PC-9 (cell line): ENCODE data around the gene SMAD6. TPM values are rescaled to one million over a fixed set of nuclear protein-coding genes. Genes with fewer than 3 reads are reported as not detected.
A peak's percentile ranks its signal among the peaks of the same experiment; 100 is the strongest.

Source experiments
- BruUV-seq: library from RNA; stranded (reverse); fragments of 400-500 nt; replicated peaks from 2 replicates; lab custom pipeline; 2021; lab: Mats Ljungman, UMichigan
- CTCF ChIA-PET: fragments of 300-600 bp; sonication (Branson Sonifier 250); formaldehyde crosslinking; loops from one replicate; lab custom pipeline; 2022; ENCODE audit warnings: antibody characterized with exemption; lab: Charles Lee
- POLR2A ChIA-PET: fragments of 300-600 bp; sonication (Branson Sonifier 250); formaldehyde crosslinking; loops from one replicate; lab custom pipeline; 2022; ENCODE audit warnings: antibody characterized with exemption; ENCODE audit not compliant: unreplicated experiment; lab: Charles Lee
- DNase-seq, 2 experiments: peaks; one replicate each; pipeline versions ENCODE4 v3.0.0 to v3.0.0-alpha.2; 2015 to 2022; ENCODE audit warnings: mixed read lengths in 1 of 2
- H2AFZ ChIP-seq: fragments of 200-600 bp; sonication (generic); 2 replicates; pipeline ENCODE4 v1.8.1; 2017; ENCODE audit warnings: antibody characterized with exemption
- H3F3A ChIP-seq: fragments of 200-600 bp; sonication (generic); 2 replicates; pipeline ENCODE4 v1.8.1; 2017; ENCODE audit warnings: antibody characterized with exemption, mild to moderate bottlenecking, low read depth; ENCODE audit not compliant: insufficient read depth
- H3K27ac ChIP-seq: fragments of 200-600 bp; sonication (generic); 2 replicates; pipeline ENCODE4 v1.6.1; 2016; ENCODE audit warnings: mixed run types
- H3K27me3 ChIP-seq: fragments of 200-600 bp; sonication (generic); 2 replicates; pipeline ENCODE4 v1.6.1; 2016; ENCODE audit warnings: low read depth, mixed run types; ENCODE audit not compliant: insufficient read depth
- H3K36me3 ChIP-seq: fragments of 200-600 bp; sonication (generic); 2 replicates; pipeline ENCODE4 v1.6.1; 2016; ENCODE audit warnings: low read depth, mixed run types
- H3K4me1 ChIP-seq: fragments of 200-600 bp; sonication (generic); replicated peaks from 2 replicates; pipeline ENCODE4 v1.6.1; 2016; ENCODE audit warnings: mixed run types; ENCODE audit not compliant: insufficient read depth
- H3K4me2 ChIP-seq: fragments of 200-600 bp; sonication (generic); 2 replicates; pipeline ENCODE4 v1.6.1; 2017; ENCODE audit warnings: mixed run types
- H3K4me3 ChIP-seq: fragments of 200-600 bp; sonication (generic); 2 replicates; pipeline ENCODE4 v1.6.1; 2016; ENCODE audit warnings: mixed run types
- H3K79me2 ChIP-seq: fragments of 200-600 bp; sonication (generic); 2 replicates; pipeline ENCODE4 v1.6.1; 2017; ENCODE audit warnings: low read depth, mixed run types
- H3K9me2 ChIP-seq: fragments of 200-600 bp; sonication (generic); 2 replicates; pipeline ENCODE4 v1.8.1; 2017; ENCODE audit warnings: mild to moderate bottlenecking; ENCODE audit not compliant: insufficient read depth
- H3K9me3 ChIP-seq: fragments of 200-600 bp; sonication (generic); 2 replicates; pipeline ENCODE4 v1.8.1; 2016; ENCODE audit warnings: low read depth; ENCODE audit not compliant: insufficient read depth
- H4K20me1 ChIP-seq: fragments of 200-600 bp; sonication (generic); 2 replicates; pipeline ENCODE4 v1.8.1; 2017; ENCODE audit not compliant: insufficient read depth
- EZH2 ChIP-seq: fragments of 200-600 bp; sonication (generic); IDR thresholded peaks from 2 replicates; pipeline ENCODE4 v1.8.0; 2017; ENCODE audit warnings: antibody characterized with exemption, low read depth
- intact Hi-C: fragments of 100-400 bp; cut with micrococcal nuclease; formaldehyde crosslinking; loops from one replicate; pipeline ENCODE4 v1.10.0; 2022; ENCODE audit not compliant: unreplicated experiment
- total RNA-seq: library from RNA; stranded (reverse); gene quantifications from 2 replicates; pipeline ENCODE4 v1.2.3, GENCODE V29; 2021
- TF ChIP-seq, protein P1 (sequence below): fragments of 200-600 bp; sonication (generic); conservative IDR thresholded peaks from 2 replicates; pipeline ENCODE4 v1.6.1; 2017; ENCODE audit warnings: mixed run types, antibody characterized with exemption, mild to moderate bottlenecking, moderate library complexity

Gene SMAD6
- total RNA-seq, 1 experiment from 2014 or later, result 7.1 TPM

DNA sequence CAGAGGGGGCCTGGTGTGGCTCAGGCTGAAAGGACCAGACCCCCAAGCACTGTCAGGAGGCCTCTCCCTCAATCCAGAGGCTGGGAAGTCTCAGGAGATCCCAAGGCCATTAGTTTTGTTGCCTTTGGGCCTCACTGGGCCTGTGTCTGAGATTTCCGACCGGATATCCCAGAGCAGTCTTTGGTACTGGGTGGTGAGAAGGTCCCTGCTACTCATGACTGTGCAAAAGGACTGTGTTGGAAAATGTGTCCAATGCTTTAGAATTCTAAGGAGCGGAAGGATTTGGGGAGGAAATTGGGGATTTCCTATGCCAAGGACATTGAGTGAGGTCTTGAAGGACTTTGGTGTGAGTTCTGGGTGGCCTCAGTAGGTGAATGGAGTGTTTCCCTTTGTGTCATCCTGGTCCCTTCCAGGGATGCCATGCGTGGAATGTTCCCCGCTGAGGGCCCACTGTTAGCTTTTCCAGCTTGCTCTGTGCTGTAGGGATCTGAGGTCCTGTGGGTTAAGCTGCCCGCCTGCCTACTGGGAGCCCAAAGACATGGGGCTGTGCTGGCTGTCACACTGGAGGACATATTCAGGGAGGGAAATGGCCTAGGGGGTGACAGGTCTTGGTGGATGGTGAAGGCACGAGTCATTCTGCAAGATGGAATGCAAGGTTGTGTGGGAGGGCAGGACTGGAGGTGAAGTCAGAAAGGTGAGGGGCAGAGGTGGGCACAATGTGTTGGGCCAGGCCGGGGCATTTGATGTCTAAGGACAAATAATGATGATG, 16.4 kb downstream of the SMAD6 start:
- Histone ChIP-seq H3K27ac (no peak overlapping the region), H3K27me3 (no peaks in the 10 kb centered on the region), H3K4me1 (peaks cover 43% of the 10 kb centered on the region), H4K20me1 (no peaks in the 10 kb centered on the region), H3K9me2 (no peaks in the 10 kb centered on the region), H3F3A (peaks cover 10% of the 10 kb centered on the region; the same call in 1 of the 2 replicates), H2AFZ (no peak overlapping the region), H3K79me2 (no peaks in the 10 kb centered on the region), H3K36me3 (no peaks in the 10 kb centered on the region), H3K9me3 (no peaks in the 10 kb centered on the region), H3K4me3 (no peak overlapping the region), H3K4me2 (no peak overlapping the region)
- intact Hi-C loops, result no loop called here
- POLR2A ChIA-PET, result no interaction called here
- CTCF ChIA-PET, result no interaction called here
- TF ChIP-seq, protein P1, sequence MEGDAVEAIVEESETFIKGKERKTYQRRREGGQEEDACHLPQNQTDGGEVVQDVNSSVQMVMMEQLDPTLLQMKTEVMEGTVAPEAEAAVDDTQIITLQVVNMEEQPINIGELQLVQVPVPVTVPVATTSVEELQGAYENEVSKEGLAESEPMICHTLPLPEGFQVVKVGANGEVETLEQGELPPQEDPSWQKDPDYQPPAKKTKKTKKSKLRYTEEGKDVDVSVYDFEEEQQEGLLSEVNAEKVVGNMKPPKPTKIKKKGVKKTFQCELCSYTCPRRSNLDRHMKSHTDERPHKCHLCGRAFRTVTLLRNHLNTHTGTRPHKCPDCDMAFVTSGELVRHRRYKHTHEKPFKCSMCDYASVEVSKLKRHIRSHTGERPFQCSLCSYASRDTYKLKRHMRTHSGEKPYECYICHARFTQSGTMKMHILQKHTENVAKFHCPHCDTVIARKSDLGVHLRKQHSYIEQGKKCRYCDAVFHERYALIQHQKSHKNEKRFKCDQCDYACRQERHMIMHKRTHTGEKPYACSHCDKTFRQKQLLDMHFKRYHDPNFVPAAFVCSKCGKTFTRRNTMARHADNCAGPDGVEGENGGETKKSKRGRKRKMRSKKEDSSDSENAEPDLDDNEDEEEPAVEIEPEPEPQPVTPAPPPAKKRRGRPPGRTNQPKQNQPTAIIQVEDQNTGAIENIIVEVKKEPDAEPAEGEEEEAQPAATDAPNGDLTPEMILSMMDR, result no peak
- no peak for TF ChIP-seq EZH2
- DNase-seq, result peak in 1 of 2 experiments; percentile 25
- no TSS peak for BruUV-seq

DNA sequence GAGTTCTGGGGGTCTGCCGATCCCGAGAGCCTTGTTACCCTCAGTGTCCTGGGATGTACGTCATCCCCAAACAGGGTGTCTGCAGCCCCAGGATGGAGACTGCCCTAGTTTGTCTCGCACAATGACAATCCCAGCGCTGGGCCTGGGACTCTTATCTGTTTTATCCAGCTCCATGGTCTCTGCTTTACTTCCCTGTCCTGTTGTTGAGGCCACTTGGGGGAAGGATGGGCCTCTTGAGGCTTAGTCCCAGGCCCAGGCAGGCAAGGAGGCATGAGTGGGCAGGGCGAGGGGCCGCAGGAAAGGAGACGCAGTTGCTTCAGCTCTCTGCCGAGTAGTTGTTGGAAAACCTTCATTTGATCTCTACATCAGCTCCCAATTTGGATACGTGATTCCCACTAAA, 17.4 kb downstream of the SMAD6 start:
- BruUV-seq, result no TSS peak
- Histone ChIP-seq H3F3A (peaks cover 18% of the 10 kb centered on the region; the same call in 1 of the 2 replicates), H3K9me3 (no peaks in the 10 kb centered on the region), H3K9me2 (no peaks in the 10 kb centered on the region), H3K4me3 (no peak overlapping the region), H3K4me1 (peaks cover 50% of the 10 kb centered on the region), H4K20me1 (no peaks in the 10 kb centered on the region), H2AFZ (no peak overlapping the region), H3K27me3 (no peaks in the 10 kb centered on the region), H3K27ac (peak overlapping the region; percentile 56), H3K4me2 (0 out of 2 replicates have a peak overlapping the region, but pooled peaks have one; percentile 23), H3K79me2 (no peaks in the 10 kb centered on the region), H3K36me3 (no peaks in the 10 kb centered on the region)
- CTCF ChIA-PET, result interaction anchor here (0.6 kb wide), 3 partner anchors 25 to 714 kb away, joined by 3 to 12 read pairs (median 11); no protein-coding TSS in a partner anchor
- TF ChIP-seq EZH2, result no peak
- TF ChIP-seq, protein P1, result no peak
- POLR2A ChIA-PET, result no interaction called here
- intact Hi-C loops, result no loop called here
- DNase-seq, result no peak

DNA sequence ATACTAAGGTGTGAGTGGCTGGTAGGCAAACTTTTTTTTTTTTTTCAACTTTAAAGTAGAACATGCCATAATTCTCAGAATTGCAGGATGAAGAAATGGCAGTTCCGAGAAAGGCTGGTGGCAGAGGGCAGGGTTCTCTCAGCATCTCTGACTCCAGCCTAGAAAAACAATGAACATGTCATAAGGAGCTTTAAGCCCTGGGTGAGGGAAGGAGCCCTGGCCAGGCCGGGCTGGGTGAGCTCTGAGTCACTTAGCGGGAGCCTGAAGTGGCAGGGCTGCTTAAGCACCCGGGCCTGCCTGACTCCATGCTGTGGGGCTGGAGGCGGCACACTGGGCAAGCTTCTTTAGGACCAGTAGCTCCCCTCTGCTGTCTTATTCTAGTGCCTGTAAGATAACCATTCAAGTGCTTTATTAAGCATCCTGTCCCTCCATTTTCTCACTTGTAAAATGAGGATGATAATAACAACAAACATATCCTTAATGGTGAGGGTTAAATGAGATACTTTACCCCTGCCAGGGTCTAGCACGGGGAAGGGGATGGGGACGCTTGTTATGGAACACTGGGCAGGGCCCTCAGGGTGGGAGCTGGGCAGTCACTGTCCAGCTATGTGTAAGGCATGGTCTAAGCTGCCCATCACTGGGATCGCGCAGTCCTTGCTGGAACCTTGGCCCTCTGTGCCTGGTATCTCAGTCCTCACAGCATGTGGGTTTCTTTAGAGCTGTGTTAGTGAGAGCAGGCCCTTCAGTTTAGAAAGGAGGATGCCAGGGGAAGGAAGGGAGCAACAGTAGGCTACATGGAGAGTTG, 18.4 kb downstream of the SMAD6 start:
- Histone ChIP-seq H3K27ac (peak overlapping the region; percentile 56), H3K36me3 (no peaks in the 10 kb centered on the region), H3K9me2 (no peaks in the 10 kb centered on the region), H3F3A (peaks cover 18% of the 10 kb centered on the region; the same call in 1 of the 2 replicates), H3K27me3 (no peaks in the 10 kb centered on the region), H3K4me2 (peak overlapping the region; percentile 23; the same call in 1 of the 2 replicates), H2AFZ (no peak overlapping the region), H3K4me3 (no peak overlapping the region), H3K79me2 (no peaks in the 10 kb centered on the region), H3K9me3 (no peaks in the 10 kb centered on the region), H3K4me1 (peaks cover 50% of the 10 kb centered on the region), H4K20me1 (no peaks in the 10 kb centered on the region)
- DNase-seq, result peak; percentile 55 to 74
- no TSS peak for BruUV-seq
- ChIA-PET POLR2A (interaction anchor here (0.5 to 0.7 kb wide), 9 partner anchors 12 to 114 kb away, joined by 3 to 25 read pairs (median 6); no protein-coding TSS in a partner anchor), CTCF (interaction anchor here (0.6 to 1.0 kb wide), 2 partner anchors 17 to 34 kb away, joined by 3 to 5 read pairs; no protein-coding TSS in a partner anchor)
- intact Hi-C loops, result no loop called here
- TF ChIP-seq, protein P1, result no peak
- TF ChIP-seq EZH2, result no peak
